Fibroblast of gingiva (primary cell): ENCODE data around the gene MCC.

Source experiments
- DNase-seq: peaks from one replicate; pipeline ENCODE4 v3.0.0-alpha.2; 2011; ENCODE audit warnings: low read depth

Gene MCC

GRCh38 chr5:113029614-113030013, 458.6 kb downstream of the MCC start:
- DNase-seq, result peak; percentile 71

- DNase-seq, result no peak
Observed at GRCh38 chr5:113027431-113027830, 460.8 kb downstream of the MCC start.

DNA sequence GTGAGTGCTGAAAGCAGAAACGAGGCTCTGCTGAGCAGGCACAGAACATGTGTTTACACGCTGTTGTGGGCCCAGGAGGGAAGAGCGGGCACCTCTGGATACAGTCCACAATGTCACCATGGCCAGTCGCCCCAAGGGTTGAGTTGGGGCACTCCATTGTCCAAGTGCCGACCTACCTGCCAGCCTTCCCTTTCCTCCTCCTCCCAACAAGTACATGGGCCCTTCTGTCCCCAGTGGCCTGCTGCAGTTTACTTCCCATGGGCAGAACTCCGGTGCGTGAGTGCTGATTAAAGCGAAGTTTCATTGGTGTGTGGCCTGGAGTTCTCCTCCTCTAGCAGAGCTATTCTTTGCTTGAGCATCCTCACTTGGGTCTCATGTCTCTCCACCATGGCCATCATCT, 461.2 kb downstream of the MCC start:
- no peak for DNase-seq

- no peak for DNase-seq
Observed at GRCh38 chr5:113026211-113026610, 462.0 kb downstream of the MCC start.

- DNase-seq, result no peak
Observed at GRCh38 chr5:113025596-113025995, 462.7 kb downstream of the MCC start.

DNA sequence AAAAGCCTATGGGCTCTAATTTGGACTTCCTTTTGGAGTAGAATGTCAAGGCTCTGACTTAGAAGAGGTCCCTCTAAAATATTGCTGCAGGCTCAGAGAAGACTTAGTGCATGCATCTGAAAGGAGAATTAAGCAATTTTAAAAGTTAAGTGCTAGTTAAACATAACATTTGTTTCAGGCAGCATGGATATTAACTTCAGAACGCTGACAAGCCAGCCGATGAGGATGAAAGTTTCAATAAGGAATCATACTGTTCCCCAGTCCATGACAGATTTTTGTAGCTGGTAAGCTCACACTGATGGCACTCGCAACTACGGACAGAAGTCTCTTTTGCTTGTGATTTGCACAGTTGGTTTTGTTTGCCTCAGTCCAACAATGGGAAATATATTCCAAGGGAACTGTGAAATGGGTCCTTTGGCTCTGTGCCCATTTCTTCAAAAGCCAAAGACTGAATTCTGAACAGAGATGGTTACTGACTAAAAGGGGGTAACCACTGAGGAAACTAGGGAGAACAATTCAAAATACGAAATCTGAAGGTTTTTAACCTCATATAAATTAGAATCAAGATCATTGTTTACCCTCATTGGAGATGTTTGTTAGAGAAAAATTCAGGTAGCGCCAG, 464.1 kb downstream of the MCC start:
- DNase-seq, result no peak

- no peak for DNase-seq
Observed at GRCh38 chr5:113022661-113023060, 465.6 kb downstream of the MCC start.

DNA sequence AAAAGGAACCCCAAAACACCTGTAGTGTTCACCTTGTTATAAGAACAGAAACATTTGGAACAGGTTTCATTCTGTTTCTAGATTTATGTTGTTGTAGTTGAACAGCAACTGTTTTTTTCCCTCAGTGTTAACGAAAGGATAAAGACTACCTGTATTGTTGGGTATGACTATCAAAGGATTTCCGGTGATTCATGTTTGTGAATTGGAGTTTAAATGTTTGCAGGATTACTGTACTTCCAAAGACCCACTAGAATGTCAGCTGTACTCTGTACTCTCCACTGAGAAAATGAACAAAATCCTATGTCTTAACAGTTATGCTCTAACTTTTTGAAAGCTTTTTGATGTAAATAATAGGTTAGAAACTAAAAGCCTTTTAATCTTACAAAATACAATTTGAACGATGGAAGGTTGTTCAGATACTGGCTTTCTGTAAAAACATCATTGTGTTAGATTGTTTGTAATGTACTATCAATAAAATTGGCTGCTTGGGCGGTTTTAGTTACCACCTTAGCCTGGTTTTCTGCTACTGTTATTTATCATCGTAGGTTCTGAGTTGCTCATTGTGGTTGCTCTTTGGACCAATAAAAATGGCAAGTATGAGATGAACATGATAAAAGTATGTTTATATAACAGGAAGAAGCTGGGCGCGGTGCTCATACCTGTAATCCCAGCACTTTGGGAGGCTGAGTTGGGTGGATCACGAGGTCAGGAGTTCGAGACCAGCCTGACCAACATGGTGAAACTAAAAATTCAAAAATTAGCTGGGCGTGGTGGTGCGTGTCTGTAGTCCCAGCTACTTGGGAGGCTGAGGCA, 467.6 kb downstream of the MCC start:
- no peak for DNase-seq

GRCh38 chr5:113017881-113018635, 470.2 kb downstream of the MCC start:
- DNase-seq, result no peak

- peak; percentile 34 for DNase-seq
Observed at GRCh38 chr5:113005454-113005853, 482.8 kb downstream of the MCC start.

- DNase-seq, result no peak
Observed at GRCh38 chr5:113003763-113004162, 484.5 kb downstream of the MCC start.

- no peak for DNase-seq
Observed at GRCh38 chr5:113002423-113002822, 485.8 kb downstream of the MCC start.

DNA sequence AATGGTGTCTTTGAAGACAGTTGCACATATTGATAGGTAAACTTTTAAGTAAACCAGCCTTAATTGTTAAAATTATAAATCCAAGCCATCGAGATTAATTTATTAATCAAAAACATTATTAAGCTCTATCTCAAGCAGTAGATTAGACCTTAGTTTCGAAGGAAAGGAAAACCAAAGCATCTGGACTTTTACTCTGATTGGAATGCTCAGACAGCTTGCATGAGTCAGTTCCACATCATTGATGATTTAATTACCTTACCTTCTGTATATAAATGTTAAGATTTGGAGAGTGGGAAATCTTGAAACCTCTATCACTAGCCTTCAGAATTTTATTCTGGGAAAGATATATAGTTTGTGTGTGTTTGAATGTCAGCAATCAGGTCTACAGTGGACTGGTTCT, 487.8 kb downstream of the MCC start:
- no peak for DNase-seq

DNA sequence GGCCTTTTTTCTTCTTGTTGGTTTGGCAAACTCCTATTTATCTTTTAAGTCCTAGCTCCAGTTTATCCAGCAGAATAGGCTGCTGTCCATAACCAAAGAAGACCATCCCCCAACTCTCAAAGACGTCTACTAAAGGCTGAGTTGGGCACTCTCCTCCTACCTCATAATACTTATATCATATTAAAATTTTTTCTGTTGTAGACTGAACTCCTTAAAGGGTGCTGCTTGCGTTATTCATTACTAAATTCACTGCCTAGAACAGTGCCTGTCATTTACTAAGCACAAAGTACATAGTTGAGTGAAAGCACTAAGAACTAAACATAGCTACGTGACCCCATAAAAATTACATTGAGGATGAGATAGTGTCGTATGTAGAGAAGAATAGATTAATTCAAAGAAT, 490.0 kb downstream of the MCC start:
- DNase-seq, result no peak

DNA sequence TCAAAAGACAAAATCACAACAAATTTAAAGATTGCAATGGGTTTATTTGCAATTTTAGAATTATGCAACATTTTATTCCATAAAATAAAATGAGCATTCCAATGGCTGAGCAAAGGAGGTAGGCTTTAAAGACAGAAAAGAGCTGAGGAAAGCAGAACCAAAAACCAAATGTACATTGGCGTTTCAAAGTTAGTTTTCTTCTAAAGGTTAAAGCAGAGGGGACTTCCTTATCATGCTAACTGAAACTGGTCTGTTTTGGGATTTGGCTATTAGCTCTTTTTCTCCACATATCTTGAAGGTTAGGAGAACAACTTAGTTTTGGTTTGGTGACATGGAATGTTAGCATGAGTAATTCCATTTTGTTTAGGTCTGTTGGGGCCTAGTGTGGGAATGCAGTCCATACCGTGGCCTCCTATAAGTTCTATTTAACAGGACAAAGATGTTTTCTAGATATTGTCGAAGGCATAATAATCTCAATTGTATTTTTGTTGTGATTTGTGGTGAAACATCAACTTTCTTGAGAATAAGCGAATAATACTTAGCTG, 491.4 kb downstream of the MCC start:
- no peak for DNase-seq

- DNase-seq, result peak; percentile 52
Observed at GRCh38 chr5:112995764-112996618, 492.3 kb downstream of the MCC start.

- no peak for DNase-seq
Observed at GRCh38 chr5:112986224-112986623, 502.0 kb downstream of the MCC start.

GRCh38 chr5:112983363-112983762, 504.9 kb downstream of the MCC start:
- DNase-seq, result peak; percentile 13

GRCh38 chr5:112979723-112980122, 508.5 kb downstream of the MCC start:
- DNase-seq, result no peak

DNA sequence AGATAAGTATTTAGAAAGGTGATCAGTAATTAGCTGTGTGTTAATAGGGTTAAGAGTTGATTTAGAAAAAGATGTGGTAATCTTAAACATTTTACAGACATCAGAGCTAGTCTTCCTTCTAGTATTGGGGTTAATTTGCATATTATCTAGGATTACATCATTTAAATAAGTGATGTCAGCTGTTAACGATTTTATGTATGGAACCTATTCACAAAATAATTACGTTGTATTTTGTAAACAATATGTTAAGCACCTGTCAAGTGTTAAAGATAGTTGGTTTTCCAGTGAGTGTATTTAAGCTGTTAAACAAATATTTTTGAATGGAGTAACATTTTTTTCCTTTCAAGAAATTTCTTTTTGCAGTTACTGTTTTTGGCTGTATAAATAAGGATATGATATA, 509.4 kb downstream of the MCC start:
- DNase-seq, result no peak

- DNase-seq, result no peak
Observed at GRCh38 chr5:112977440-112977861, 510.8 kb downstream of the MCC start.
